Stimulated activated CD4-positive, alpha-beta T cell treated with anti-CD3 and anti-CD28 coated beads, Interleukin-4, amount 100 ng/mL, for 1 hour (primary cell): ENCODE results near the gene IL11RA.
A peak's percentile ranks its signal among the peaks of the same experiment; 100 is the strongest.
"Not testable (repeated sequence)": the region's sequence is repeated elsewhere in the genome, so short reads cannot be mapped to it uniquely, and the experiment has no call there.

ENCODE experiments used
- DNase-seq: peaks from one replicate; pipeline ENCODE4 v3.0.0-alpha.2; 2020

Gene IL11RA

GRCh38 chr9:34630402-34631154 is 21.4 kb upstream of the IL11RA start:
- no peak for DNase-seq

- no peak for DNase-seq
These were observed 18.8 kb upstream of the IL11RA start for GRCh38 chr9:34633166-34633565.

GRCh38 chr9:34633851-34634550 is 18.0 kb upstream of the IL11RA start:
- DNase-seq: peak; percentile 76

- no peak for DNase-seq
These were observed 17.3 kb upstream of the IL11RA start for GRCh38 chr9:34634551-34635248.

GRCh38 chr9:34635556-34635955 is 16.4 kb upstream of the IL11RA start:
- DNase-seq: no peak

- DNase-seq: peak; percentile 18
These were observed 15.1 kb upstream of the IL11RA start for GRCh38 chr9:34636791-34637355.

GRCh38 chr9:34637356-34638137 is 14.4 kb upstream of the IL11RA start, which contains the start of gene SIGMAR1:
Gene SIGMAR1 (minus strand): TSS chr9:34637787. CDS start chr9:34637697, 90 bp downstream.
- DNase-seq: peak; percentile 94

- no peak for DNase-seq
These were observed 13.9 kb upstream of the IL11RA start for GRCh38 chr9:34638138-34638445.

- not testable (repeated sequence) for DNase-seq
These were observed 12.7 kb upstream of the IL11RA start for GRCh38 chr9:34639322-34639721.

- no peak for DNase-seq
These were observed 9.3 kb upstream of the IL11RA start for GRCh38 chr9:34642679-34643078.

GRCh38 chr9:34644766-34645314 is 7.1 kb upstream of the IL11RA start:
- no peak for DNase-seq

GRCh38 chr9:34646211-34647083 is 5.5 kb upstream of the IL11RA start, which contains the start of gene GALT:
Gene GALT (plus strand): TSS chr9:34646675. CDS start chr9:34646705, 30 bp downstream.
- DNase-seq: peak; percentile 98

GRCh38 chr9:34647084-34647403 is 4.9 kb upstream of the IL11RA start:
- DNase-seq: no peak

GRCh38 chr9:34647651-34648050 is 4.3 kb upstream of the IL11RA start:
- no peak for DNase-seq

GRCh38 chr9:34648673-34649072 is 3.3 kb upstream of the IL11RA start:
- no peak for DNase-seq

GRCh38 chr9:34650816-34651215 is 1.2 kb upstream of the IL11RA start:
- no peak for DNase-seq

- DNase-seq: no peak
These were observed 664 bp upstream of the IL11RA start for GRCh38 chr9:34651321-34651720.

GRCh38 chr9:34652602-34653000 is 616 bp downstream of the IL11RA start:
- DNase-seq: no peak

- no peak for DNase-seq
These were observed 1.4 kb downstream of the IL11RA start for GRCh38 chr9:34653151-34654072.
